Transverse colon (tissue), 4 donors: ENCODE results near the gene RPS2. TPM values are rescaled to one million over a fixed set of nuclear protein-coding genes. Genes with fewer than 3 reads are reported as not detected.

ENCODE experiments used
- DNase-seq: peaks from one replicate; pipeline ENCODE4 v3.0.0-alpha.2; 2019
- H3K27ac ChIP-seq, 4 donors: fragments of 200-600 bp; sonication (generic); 2 replicates each; pipeline ENCODE4 v1.5.1; 2016 to 2018; ENCODE audit warnings: inconsistent platforms in 4 of 4
- H3K27me3 ChIP-seq: fragments of 200-600 bp; sonication (generic); 2 replicates; pipeline ENCODE4 v1.5.1; 2017; ENCODE audit warnings: inconsistent platforms
- H3K36me3 ChIP-seq, 4 donors: fragments of 200-600 bp; sonication (generic); 2 replicates each; pipeline ENCODE4 v1.5.1; 2017 to 2019; ENCODE audit warnings: inconsistent platforms in 4 of 4
- H3K4me1 ChIP-seq, 4 donors: fragments of 200-600 bp; sonication (generic); 2 replicates each; pipeline ENCODE4 v1.5.1; 2017 to 2020; ENCODE audit warnings: inconsistent platforms in 4 of 4
- H3K4me3 ChIP-seq, 4 donors: fragments of 200-600 bp; sonication (generic); 1 replicate in 1 of 4; 2 replicates in 3 of 4; pipeline versions ENCODE4 v1.5.1 to v1.6.1; 2017 to 2019; ENCODE audit warnings: inconsistent platforms in 4 of 4
- H3K9me3 ChIP-seq, 2 donors: fragments of 200-600 bp; sonication (generic); 2 replicates each; pipeline ENCODE4 v1.5.1; 2017 to 2019; ENCODE audit warnings: inconsistent platforms in 2 of 2
- EP300 ChIP-seq: sonication (generic); formaldehyde crosslinking; IDR thresholded peaks from one replicate; pipeline ENCODE4 v1.6.1; 2017; ENCODE audit warnings: antibody characterized with exemption, low read depth
- POLR2A ChIP-seq: fragments of 450-650 bp; IDR thresholded peaks from one replicate; pipeline ENCODE4 v1.6.1; 2016; ENCODE audit warnings: antibody characterized with exemption, mild to moderate bottlenecking, moderate library complexity
- POLR2AphosphoS5 ChIP-seq, 3 donors: sonication (generic); formaldehyde crosslinking; IDR thresholded peaks; one replicate each; pipeline ENCODE4 v1.6.1; 2016; ENCODE audit warnings: antibody characterized with exemption in 3 of 3
- WGBS, 2 donors: methylation state at CpG; one replicate each; pipeline ENCODE4 v1.1.5; 2018; ENCODE audit warnings: low coverage in 1 of 2; 5-methylcytosine and 5-hydroxymethylcytosine counted together
- in situ Hi-C, 4 donors: fragments of 200-750 bp; cut with MboI; loops; one replicate each; pipeline versions ENCODE4 v1.15.0 to v1.15.1; 2017; ENCODE audit warnings: low sequenced_read_pairs in 3 of 4, low pct_ligation_motif_present in 1 of 4, low pct_unique_long_range_greater_than_20kb in 1 of 4
- intact Hi-C: fragments of 100-400 bp; cut with DNase I; formaldehyde crosslinking; loops from one replicate; pipeline ENCODE4 v1.15.1; 2023; ENCODE audit warnings: low total_unique reads
- total RNA-seq, 4 donors: library from RNA; depleted of rRNA; stranded (reverse); fragments of >200 nt; gene quantifications; one replicate each; pipeline ENCODE4 v1.1.0, GENCODE V29; 2016
- TF ChIP-seq, protein P1 (sequence below), 5 experiments: fragments of 200-600 bp in 3 of 5; fragments of 450-650 bp in 2 of 5; sonication (generic) in 3 of 5; IDR thresholded peaks; 1 replicate in 2 of 5; 2 replicates in 3 of 5; pipeline ENCODE4 v1.5.1; 2016 to 2017; ENCODE audit warnings: antibody characterized with exemption in 5 of 5, inconsistent platforms in 3 of 5, mild to moderate bottlenecking in 2 of 5, moderate library complexity in 1 of 5

The RPS2 gene
- total RNA-seq, 4 donors from 2014 or later = 896 to 2,085 (median 1,613) TPM

DNA sequence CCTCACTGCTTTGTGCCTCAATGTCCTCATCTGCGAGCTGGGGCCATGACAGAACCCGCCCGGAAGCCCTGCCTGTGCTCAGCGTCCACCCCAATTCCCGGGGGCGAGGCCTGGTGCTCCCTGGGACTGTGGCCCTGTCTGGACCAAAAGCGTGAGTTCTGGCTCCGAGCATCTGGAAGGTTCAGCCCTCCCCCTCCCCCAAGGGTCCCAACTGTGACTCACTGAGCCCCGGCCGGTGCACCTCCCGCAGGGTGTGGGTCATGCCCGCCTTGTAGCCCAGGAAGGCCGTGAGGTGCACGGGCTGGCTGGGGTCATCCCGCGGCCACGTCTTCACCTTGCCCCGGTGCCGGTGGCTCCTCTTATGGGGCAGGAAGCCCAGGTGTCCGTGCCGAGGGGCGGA lies 10.9 kb downstream of the RPS2 start:
- in situ Hi-C loops (no loop called here), intact Hi-C loops (no loop called here)
- DNase-seq = no peak
- H3K9me3 ChIP-seq = no peaks in the 10 kb centered on the region
- H3K4me3 ChIP-seq = no peak overlapping the region
- H3K36me3 ChIP-seq = no peaks in the 10 kb centered on the region
- H3K4me1 ChIP-seq = peaks cover 0 to 2% (median 1%) of the 10 kb centered on the region in 4 donors
- H3K27me3 ChIP-seq = no peaks in the 10 kb centered on the region
- TF ChIP-seq, protein P1, sequence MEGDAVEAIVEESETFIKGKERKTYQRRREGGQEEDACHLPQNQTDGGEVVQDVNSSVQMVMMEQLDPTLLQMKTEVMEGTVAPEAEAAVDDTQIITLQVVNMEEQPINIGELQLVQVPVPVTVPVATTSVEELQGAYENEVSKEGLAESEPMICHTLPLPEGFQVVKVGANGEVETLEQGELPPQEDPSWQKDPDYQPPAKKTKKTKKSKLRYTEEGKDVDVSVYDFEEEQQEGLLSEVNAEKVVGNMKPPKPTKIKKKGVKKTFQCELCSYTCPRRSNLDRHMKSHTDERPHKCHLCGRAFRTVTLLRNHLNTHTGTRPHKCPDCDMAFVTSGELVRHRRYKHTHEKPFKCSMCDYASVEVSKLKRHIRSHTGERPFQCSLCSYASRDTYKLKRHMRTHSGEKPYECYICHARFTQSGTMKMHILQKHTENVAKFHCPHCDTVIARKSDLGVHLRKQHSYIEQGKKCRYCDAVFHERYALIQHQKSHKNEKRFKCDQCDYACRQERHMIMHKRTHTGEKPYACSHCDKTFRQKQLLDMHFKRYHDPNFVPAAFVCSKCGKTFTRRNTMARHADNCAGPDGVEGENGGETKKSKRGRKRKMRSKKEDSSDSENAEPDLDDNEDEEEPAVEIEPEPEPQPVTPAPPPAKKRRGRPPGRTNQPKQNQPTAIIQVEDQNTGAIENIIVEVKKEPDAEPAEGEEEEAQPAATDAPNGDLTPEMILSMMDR (IDR thresholded peaks at IDR 0.05) = no peak
- TF ChIP-seq POLR2A = no peak
- 84% methylated on average over 22 of the region's 22 CpGs; no CpG with 5 or more reads in 1 of the 2 donors for WGBS, 2 donors
- H3K27ac ChIP-seq = no peak overlapping the region

DNA sequence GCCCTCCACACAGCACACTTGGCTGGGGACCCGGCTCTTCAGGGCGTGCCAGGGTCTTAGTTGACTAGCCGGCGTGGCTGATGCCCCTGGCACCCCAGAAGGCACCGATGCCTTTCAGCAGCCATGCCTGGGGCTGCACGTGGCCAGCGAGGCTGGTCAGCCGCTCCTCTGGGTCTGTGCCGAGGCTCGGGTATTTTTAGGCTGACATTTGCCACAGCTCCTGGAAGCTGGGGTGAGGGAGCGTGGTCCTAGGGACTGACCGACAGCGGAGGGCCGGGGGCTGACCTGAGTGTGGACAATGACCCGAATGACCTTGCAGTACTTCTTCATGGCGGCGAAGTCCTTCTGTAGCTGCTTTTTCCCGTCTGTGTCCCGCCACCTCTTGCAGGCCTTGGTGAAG lies 14.1 kb downstream of the RPS2 start:
- no peak overlapping the region for H3K4me3 ChIP-seq
- H3K4me1 ChIP-seq = no peaks in the 10 kb centered on the region
- H3K36me3 ChIP-seq = no peaks in the 10 kb centered on the region
- no peaks in the 10 kb centered on the region for H3K27me3 ChIP-seq
- no peak for TF ChIP-seq POLR2AphosphoS5 (IDR thresholded peaks at IDR 0.05)
- no peak for TF ChIP-seq EP300
- TF ChIP-seq POLR2A = no peak
- TF ChIP-seq, protein P1 (IDR thresholded peaks at IDR 0.05) = no peak
- 90% methylated on average over 18 of the region's 19 CpGs; no CpG with 5 or more reads in 1 of the 2 donors for WGBS, 2 donors
- H3K27ac ChIP-seq = no peak overlapping the region
- in situ Hi-C loops (no loop called here), intact Hi-C loops (no loop called here)
- H3K9me3 ChIP-seq = no peaks in the 10 kb centered on the region
- DNase-seq = no peak

DNA sequence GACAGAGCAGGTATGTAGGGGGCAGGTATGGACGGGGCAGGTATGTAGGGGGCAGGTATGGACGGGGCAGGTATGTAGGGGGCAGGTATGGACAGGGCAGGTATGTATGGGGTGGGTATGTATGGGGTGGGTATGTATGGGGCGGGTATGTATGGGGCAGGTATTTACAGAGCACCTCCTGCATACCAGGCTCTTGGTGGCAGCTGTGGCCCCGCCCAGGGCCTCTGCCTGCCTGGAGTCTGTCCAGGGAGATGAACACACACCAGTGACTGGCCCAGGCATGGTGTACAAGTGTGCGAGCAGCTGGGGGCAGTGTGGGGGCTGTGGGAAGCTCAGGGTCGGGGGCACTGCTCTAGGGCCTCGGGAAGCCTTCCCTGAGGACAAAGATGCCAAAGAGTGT lies 14.6 kb downstream of the RPS2 start:
- Histone ChIP-seq H3K9me3 (no peaks in the 10 kb centered on the region), H3K27me3 (no peaks in the 10 kb centered on the region), H3K4me3 (no peak overlapping the region), H3K27ac (no peak overlapping the region), H3K36me3 (no peaks in the 10 kb centered on the region), H3K4me1 (no peaks in the 10 kb centered on the region)
- 42% methylated on average over 7 of the region's 7 CpGs; no CpG with 5 or more reads in 1 of the 2 donors for WGBS, 2 donors
- no peak for DNase-seq
- intact Hi-C loops (no loop called here), in situ Hi-C loops (no loop called here)
- TF ChIP-seq, protein P1 (IDR thresholded peaks at IDR 0.05) = no peak
- TF ChIP-seq POLR2AphosphoS5 (IDR thresholded peaks at IDR 0.05) (no peak), POLR2A (no peak), EP300 (no peak)

GRCh38 chr16:1949507-1949906 lies 15.1 kb downstream of the RPS2 start:
- no peak overlapping the region for H3K27ac ChIP-seq
- 83 to 92% methylated on average over 1 to 11 of the region's 11 CpGs for WGBS, 2 donors
- H3K36me3 ChIP-seq = no peaks in the 10 kb centered on the region
- H3K4me3 ChIP-seq = no peak overlapping the region
- intact Hi-C loops (no loop called here), in situ Hi-C loops (no loop called here)
- no peaks in the 10 kb centered on the region for H3K4me1 ChIP-seq
- no peak for DNase-seq
- TF ChIP-seq, protein P1 (IDR thresholded peaks at IDR 0.05) = no peak
- TF ChIP-seq EP300 = no peak
- no peak for TF ChIP-seq POLR2AphosphoS5 (IDR thresholded peaks at IDR 0.05)
- TF ChIP-seq POLR2A = no peak
- no peaks in the 10 kb centered on the region for H3K27me3 ChIP-seq
- H3K9me3 ChIP-seq = no peaks in the 10 kb centered on the region
